Endothelial cell of umbilical vein (primary cell): ENCODE results near the gene CHRNE. TPM values are rescaled to one million over a fixed set of nuclear protein-coding genes. Genes with fewer than 3 reads are reported as not detected.
A peak's percentile ranks its signal among the peaks of the same experiment; 100 is the strongest.

Experiments
- BruUV-seq: library from RNA; stranded (reverse); fragments of 400-500 nt; replicated peaks from 2 replicates; lab custom pipeline; 2021; lab: Mats Ljungman, UMichigan
- CTCF ChIA-PET: fragments of 300-600, 350-600 bp; sonication (Branson Sonifier 250); formaldehyde crosslinking; loops from one replicate; lab custom pipeline; 2021; ENCODE audit warnings: antibody characterized with exemption, inconsistent platforms; lab: Charles Lee
- POLR2A ChIA-PET: fragments of 300-600, 350-600 bp; sonication (Branson Sonifier 250); formaldehyde crosslinking; loops from one replicate; lab custom pipeline; 2021; ENCODE audit warnings: antibody characterized with exemption, inconsistent platforms; lab: Charles Lee
- DNase-seq: peaks from one replicate; pipeline ENCODE4 v3.0.0-alpha.2; 2011; ENCODE audit warnings: low read depth, low spot score
- FAIRE-seq: peaks from 2 replicates; lab custom pipeline; 2011; peaks lifted over from hg19 to GRCh38; lab: Jason Lieb, UNC
- H2AFZ ChIP-seq: 2 replicates; pipeline ENCODE4 v1.6.0; 2012; ENCODE audit warnings: low read depth, low read length, control low read depth, inconsistent platforms
- H3K27ac ChIP-seq: 2 replicates; pipeline ENCODE4 v1.5.1; 2011; ENCODE audit warnings: low read depth, mild to moderate bottlenecking, control low read depth, low read length, moderate library complexity; ENCODE audit not compliant: insufficient read depth
- H3K27me3 ChIP-seq, 2 experiments: 2 replicates each; pipeline versions ENCODE4 v1.6.0 to v1.6.1; 2011; ENCODE audit warnings: low read length in 2 of 2, mixed read lengths in 1 of 2; ENCODE audit not compliant: control insufficient read depth in 2 of 2, insufficient read depth in 2 of 2
- H3K36me3 ChIP-seq, 2 experiments: 2 replicates in 1 of 2; 3 replicates in 1 of 2; pipeline ENCODE4 v1.5.1; 2011; ENCODE audit warnings: low read length in 2 of 2, mild to moderate bottlenecking in 1 of 2, moderate library complexity in 1 of 2; ENCODE audit not compliant: control insufficient read depth in 2 of 2, insufficient read depth in 2 of 2; ENCODE audit errors: extremely low read depth in 1 of 2
- H3K4me1 ChIP-seq: 3 replicates; pipeline ENCODE4 v1.5.1; 2011; ENCODE audit warnings: mild to moderate bottlenecking, low read length; ENCODE audit not compliant: control insufficient read depth, insufficient read depth; ENCODE audit errors: extremely low read depth
- H3K4me2 ChIP-seq: 2 replicates; pipeline ENCODE4 v1.6.1; 2011; ENCODE audit warnings: low read length, control low read depth, mixed read lengths; ENCODE audit not compliant: insufficient read depth
- H3K4me3 ChIP-seq, 3 experiments: fragments of 200-600 bp in 1 of 3; sonication (generic), shearing (Covaris generic) in 1 of 3; replicated peaks in 1 of 3; 2 replicates each; pipeline ENCODE4 v1.5.1; 2011 to 2016; ENCODE audit warnings: control low read depth in 3 of 3, low read length in 3 of 3, mild to moderate bottlenecking in 2 of 3, inconsistent platforms in 1 of 3, low read depth in 1 of 3, moderate library complexity in 1 of 3; ENCODE audit not compliant: insufficient read depth in 1 of 3
- H3K79me2 ChIP-seq: 2 replicates; pipeline ENCODE4 v1.6.0; 2012; ENCODE audit warnings: low read length, inconsistent platforms; ENCODE audit not compliant: control insufficient read depth, insufficient read depth
- H3K9ac ChIP-seq: replicated peaks from 2 replicates; pipeline ENCODE3; 2011; ENCODE audit warnings: low read length, control low read depth; ENCODE audit not compliant: insufficient read depth; ENCODE audit errors: extremely low read depth
- H3K9me1 ChIP-seq: replicated peaks from 3 replicates; pipeline ENCODE4 v1.6.0; 2011; ENCODE audit warnings: mild to moderate bottlenecking, low read length; ENCODE audit not compliant: control insufficient read depth, insufficient read depth; ENCODE audit errors: extremely low read depth
- H3K9me3 ChIP-seq: replicated peaks from 2 replicates; pipeline ENCODE4 v1.5.1; 2012; ENCODE audit warnings: low read length, inconsistent platforms; ENCODE audit not compliant: control insufficient read depth, insufficient read depth
- H4K20me1 ChIP-seq: replicated peaks from 2 replicates; pipeline ENCODE3; 2011; ENCODE audit warnings: mild to moderate bottlenecking, low read length; ENCODE audit not compliant: control insufficient read depth, insufficient read depth; ENCODE audit errors: extremely low read depth
- CTCF ChIP-seq, 2 donors: IDR thresholded peaks; 1 replicate in 1 of 2; 2 replicates in 1 of 2; pipeline ENCODE4 v1.5.1; 2011; ENCODE audit warnings: low read length in 2 of 2, mild to moderate bottlenecking in 2 of 2, moderate library complexity in 2 of 2, control low read depth in 1 of 2, inconsistent platforms in 1 of 2, low read depth in 1 of 2; ENCODE audit not compliant: insufficient read depth in 1 of 2; ENCODE audit errors: extremely low read depth in 1 of 2
- EZH2 ChIP-seq: IDR thresholded peaks from 2 replicates; pipeline ENCODE4 v1.6.1; 2012; ENCODE audit warnings: borderline replicate concordance, low read depth, mild to moderate bottlenecking, moderate library complexity, low read length, inconsistent platforms; ENCODE audit not compliant: severe bottlenecking
- FOS ChIP-seq: IDR thresholded peaks from 2 replicates; pipeline ENCODE4 v1.6.1; 2011; ENCODE audit warnings: mild to moderate bottlenecking, low read length, moderate library complexity, borderline replicate concordance; ENCODE audit not compliant: insufficient read depth
- GATA2 ChIP-seq: IDR thresholded peaks from 2 replicates; pipeline ENCODE4 v1.7.0; 2011; ENCODE audit warnings: low read depth, mild to moderate bottlenecking, moderate library complexity, mixed read lengths, low read length; ENCODE audit not compliant: insufficient read length, insufficient read depth
- JUN ChIP-seq: IDR thresholded peaks from 2 replicates; pipeline ENCODE4 v1.6.1; 2011; ENCODE audit warnings: borderline replicate concordance, low read depth; ENCODE audit not compliant: insufficient read length, insufficient read depth
- MAX ChIP-seq: IDR thresholded peaks from 2 replicates; pipeline ENCODE4 v1.6.1; 2011; ENCODE audit not compliant: insufficient read depth, insufficient read length
- MYC ChIP-seq: IDR thresholded peaks from one replicate; pipeline ENCODE4 v1.6.1; 2011; ENCODE audit warnings: mild to moderate bottlenecking, low read depth, low read length
- POLR2A ChIP-seq: IDR thresholded peaks from 2 replicates; pipeline ENCODE4 v1.6.1; 2012; ENCODE audit warnings: low read depth, mild to moderate bottlenecking, control low read depth, low read length
- POLR2AphosphoS5 ChIP-seq: IDR thresholded peaks from 2 replicates; pipeline ENCODE4 v1.6.1; 2012; ENCODE audit warnings: low read depth, mild to moderate bottlenecking, control low read depth, low read length, moderate library complexity; ENCODE audit not compliant: insufficient read depth
- dilution Hi-C: fragments of 300-500 bp; cut with MboI; formaldehyde crosslinking; loops from one replicate; pipeline ENCODE4 v1.15.0; 2019; ENCODE audit warnings: low sequenced_read_pairs; ENCODE audit not compliant: extremely low pct_ligation_motif_present
- intact Hi-C: fragments of 100-400 bp; cut with micrococcal nuclease; formaldehyde crosslinking; loops from one replicate; pipeline ENCODE4 v1.10.0; 2022
- polyA plus RNA-seq, 4 experiments: library from polyadenylated mRNA; depleted of rRNA in 3 of 4; stranded (reverse) in 3 of 4; unstranded in 1 of 4; fragments of >200 nt; gene quantifications; 2 replicates each; pipeline versions ENCODE4 v1.2.1 to v1.2.3, GENCODE V29; 2011 to 2012; ENCODE audit warnings: missing spikeins in 1 of 4
- total RNA-seq: library from RNA; stranded (reverse); gene quantifications from 2 replicates; pipeline ENCODE4 v1.2.3, GENCODE V29; 2021

The CHRNE gene
- total and polyA plus RNA-seq, 2 donors (not counting 3 experiments of a cell fraction or from before 2014, with no cell fraction given), result 0.84 to 1.1 TPM

- DNase-seq, result no peak
- H3K9ac ChIP-seq, result no peak overlapping the region
- no peak for FAIRE-seq
- CTCF ChIA-PET, result interaction anchor here (1.0 to 2.2 kb wide), 5 partner anchors 101 to 181 kb away, joined by 3 to 10 read pairs (median 3); partner anchors contain the start of genes ARRB2 and GLTPD2
- TSS peak; percentile 4 for BruUV-seq
- H3K4me1 ChIP-seq, result no peaks in the 10 kb centered on the region
- TF ChIP-seq MAX (no peak), CTCF (IDR thresholded peaks at IDR 0.05; ENCODE audit: extremely low read depth in 1 of 2, insufficient read depth in 1 of 2, low read depth in 1 of 2, low read length in 2 of 2) (no peak), POLR2AphosphoS5 (no peak), JUN (no peak), EZH2 (no peak), GATA2 (no peak), FOS (no peak), POLR2A (no peak), MYC (no peak)
- H4K20me1 ChIP-seq, result no peaks in the 10 kb centered on the region
- peaks cover 3 to 70% of the 10 kb centered on the region in 2 experiments for H3K36me3 ChIP-seq
- dilution Hi-C loops, result no loop called here
- H3K9me3 ChIP-seq, result no peaks in the 10 kb centered on the region
- no peak overlapping the region for H3K27ac ChIP-seq
- POLR2A ChIA-PET, result no interaction called here
- H3K9me1 ChIP-seq, result no peaks in the 10 kb centered on the region
- no peak overlapping the region for H3K4me2 ChIP-seq
- no peaks in the 10 kb centered on the region for H3K27me3 ChIP-seq
- no peak overlapping the region for H3K4me3 ChIP-seq
- intact Hi-C loops, result no loop called here
- H3K79me2 ChIP-seq, result no peaks in the 10 kb centered on the region
- H2AFZ ChIP-seq, result no peak overlapping the region
Observed at GRCh38 chr17:4891411-4892410, 11.2 kb downstream of the CHRNE start.
